Suprapubic skin (tissue), 4 donors: ENCODE results near the gene ERFL. TPM values are rescaled to one million over a fixed set of nuclear protein-coding genes. Genes with fewer than 3 reads are reported as not detected.

Experiments used
- DNase-seq, 2 donors: peaks; one replicate each; pipeline ENCODE4 v3.0.0-alpha.2; 2019; ENCODE audit warnings: low spot score in 2 of 2
- H3K27ac ChIP-seq: fragments of 200-600 bp; sonication (generic); one replicate; pipeline ENCODE4 v1.5.1; 2019
- H3K27me3 ChIP-seq: fragments of 200-600 bp; sonication (generic); one replicate; pipeline ENCODE4 v1.5.1; 2019
- H3K36me3 ChIP-seq: fragments of 200-600 bp; sonication (generic); one replicate; pipeline ENCODE4 v1.5.1; 2019
- H3K4me1 ChIP-seq: fragments of 200-600 bp; sonication (generic); one replicate; pipeline ENCODE4 v1.5.1; 2019
- H3K4me3 ChIP-seq: fragments of 200-600 bp; sonication (generic); one replicate; pipeline ENCODE4 v1.5.1; 2019; ENCODE audit warnings: mild to moderate bottlenecking
- H3K9me3 ChIP-seq: fragments of 200-600 bp; sonication (generic); one replicate; pipeline ENCODE4 v1.5.1; 2019
- EP300 ChIP-seq: sonication (generic); formaldehyde crosslinking; IDR thresholded peaks from one replicate; pipeline ENCODE4 v1.6.1; 2017; ENCODE audit warnings: antibody characterized with exemption
- POLR2A ChIP-seq, 2 donors: fragments of 450-650 bp; IDR thresholded peaks; one replicate each; pipeline ENCODE4 v1.6.1; 2017; ENCODE audit warnings: antibody characterized with exemption in 2 of 2, mild to moderate bottlenecking in 2 of 2, moderate library complexity in 2 of 2
- POLR2AphosphoS5 ChIP-seq, 3 donors: sonication (generic); formaldehyde crosslinking; IDR thresholded peaks; one replicate each; pipeline ENCODE4 v1.6.1; 2017; ENCODE audit warnings: antibody characterized with exemption in 3 of 3
- WGBS: methylation state at CpG from one replicate; pipeline ENCODE4 v1.1.5; 2018; 5-methylcytosine and 5-hydroxymethylcytosine counted together
- total RNA-seq, 4 donors: library from RNA; depleted of rRNA; stranded (reverse); fragments of >200 nt; gene quantifications; one replicate each; pipeline ENCODE4 v1.1.0, GENCODE V29; 2016
- TF ChIP-seq, protein P1 (sequence below), 2 donors: fragments of 200-600 bp in 1 of 2; fragments of 450-650 bp in 1 of 2; sonication (generic) in 1 of 2; IDR thresholded peaks; one replicate each; pipeline ENCODE4 v1.5.1; 2016 to 2019; ENCODE audit warnings: antibody characterized with exemption in 2 of 2, mild to moderate bottlenecking in 1 of 2, moderate library complexity in 1 of 2

Gene ERFL
- total RNA-seq, 4 donors from 2014 or later = 0.21 to 0.72 TPM; not detected in 2

DNA sequence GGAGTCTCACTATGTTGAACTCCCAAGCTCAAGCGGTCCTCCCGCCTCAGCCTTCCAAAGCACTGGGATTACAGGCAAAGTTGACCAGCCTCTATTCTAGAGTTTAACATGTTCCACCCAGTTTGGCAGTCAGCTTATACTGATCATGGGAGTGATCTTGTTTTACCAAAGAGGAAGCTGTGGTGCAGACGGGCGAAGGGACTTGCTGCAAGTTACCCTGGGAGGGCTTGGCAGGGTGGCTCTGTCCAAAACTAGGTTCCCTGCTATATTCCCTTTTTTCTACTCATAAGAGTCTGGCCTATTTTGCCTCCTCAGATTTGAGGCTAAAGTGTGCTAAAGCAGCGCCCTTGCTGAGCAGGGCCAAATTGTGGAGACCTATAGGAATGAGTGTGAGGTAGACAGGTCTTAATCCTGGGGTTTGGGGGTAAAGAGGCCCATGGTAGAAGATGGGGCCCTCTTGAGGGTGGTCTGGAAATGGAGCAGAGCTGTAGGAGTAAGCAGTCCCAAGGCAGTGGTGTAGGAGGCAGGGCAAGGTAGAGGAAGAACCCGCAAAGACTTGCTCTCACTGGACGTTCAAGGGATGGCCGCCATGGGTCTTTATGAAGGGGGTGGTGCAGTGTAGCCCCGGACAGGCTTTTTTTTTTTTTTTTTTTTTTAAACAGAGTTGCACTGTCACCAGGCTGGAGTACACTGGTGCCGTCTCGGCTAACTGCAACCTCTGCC is 64.9 kb downstream of the ERFL start:
- no peak overlapping the region for H3K27ac ChIP-seq
- no peak for DNase-seq
- 77% methylated on average over 11 of the region's 11 CpGs for WGBS
- no peak overlapping the region for H3K4me3 ChIP-seq
- H3K27me3 ChIP-seq = no peaks in the 10 kb centered on the region
- H3K36me3 ChIP-seq = peaks cover 58% of the 10 kb centered on the region
- peaks cover 65% of the 10 kb centered on the region for H3K4me1 ChIP-seq
- H3K9me3 ChIP-seq = no peaks in the 10 kb centered on the region
- TF ChIP-seq POLR2AphosphoS5 (IDR thresholded peaks at IDR 0.05) (no peak), POLR2A (IDR thresholded peaks at IDR 0.05) (no peak), EP300 (no peak)
- TF ChIP-seq, protein P1, sequence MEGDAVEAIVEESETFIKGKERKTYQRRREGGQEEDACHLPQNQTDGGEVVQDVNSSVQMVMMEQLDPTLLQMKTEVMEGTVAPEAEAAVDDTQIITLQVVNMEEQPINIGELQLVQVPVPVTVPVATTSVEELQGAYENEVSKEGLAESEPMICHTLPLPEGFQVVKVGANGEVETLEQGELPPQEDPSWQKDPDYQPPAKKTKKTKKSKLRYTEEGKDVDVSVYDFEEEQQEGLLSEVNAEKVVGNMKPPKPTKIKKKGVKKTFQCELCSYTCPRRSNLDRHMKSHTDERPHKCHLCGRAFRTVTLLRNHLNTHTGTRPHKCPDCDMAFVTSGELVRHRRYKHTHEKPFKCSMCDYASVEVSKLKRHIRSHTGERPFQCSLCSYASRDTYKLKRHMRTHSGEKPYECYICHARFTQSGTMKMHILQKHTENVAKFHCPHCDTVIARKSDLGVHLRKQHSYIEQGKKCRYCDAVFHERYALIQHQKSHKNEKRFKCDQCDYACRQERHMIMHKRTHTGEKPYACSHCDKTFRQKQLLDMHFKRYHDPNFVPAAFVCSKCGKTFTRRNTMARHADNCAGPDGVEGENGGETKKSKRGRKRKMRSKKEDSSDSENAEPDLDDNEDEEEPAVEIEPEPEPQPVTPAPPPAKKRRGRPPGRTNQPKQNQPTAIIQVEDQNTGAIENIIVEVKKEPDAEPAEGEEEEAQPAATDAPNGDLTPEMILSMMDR (IDR thresholded peaks at IDR 0.05) = no peak

DNA sequence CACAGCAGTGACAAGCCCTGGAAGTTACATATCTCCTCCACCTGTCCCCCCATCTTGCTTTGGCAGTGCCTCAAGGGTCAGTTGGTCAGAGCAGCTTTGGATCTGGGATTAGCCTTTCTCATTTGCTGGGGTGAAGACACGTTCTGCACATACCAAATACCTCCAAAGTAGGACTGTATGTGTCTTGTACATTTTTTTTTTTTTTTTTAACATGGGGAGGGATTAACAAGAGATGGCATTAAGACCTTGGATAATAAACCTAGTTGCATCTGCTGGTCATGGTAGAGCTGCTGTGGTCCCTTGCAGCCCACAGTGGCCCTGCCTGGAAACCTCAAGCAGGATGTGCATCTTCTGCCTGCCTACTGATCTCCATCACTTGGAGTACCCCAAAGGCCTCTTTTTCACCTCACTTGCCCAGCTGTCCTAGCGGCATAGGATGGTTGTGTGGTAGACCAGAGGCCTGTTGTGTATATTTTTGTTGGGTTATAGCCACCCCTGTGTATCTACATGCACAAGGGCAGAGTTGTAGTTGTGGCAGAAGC is 65.7 kb downstream of the ERFL start:
- WGBS = 62% methylated on average over 2 of the region's 2 CpGs
- Histone ChIP-seq H3K27me3 (no peaks in the 10 kb centered on the region), H3K36me3 (peaks cover 52% of the 10 kb centered on the region), H3K9me3 (no peaks in the 10 kb centered on the region), H3K4me1 (peaks cover 57% of the 10 kb centered on the region), H3K4me3 (peak overlapping the region; percentile 99), H3K27ac (no peak overlapping the region)
- DNase-seq = no peak
- TF ChIP-seq, protein P1 (IDR thresholded peaks at IDR 0.05) = no peak
- no peak for TF ChIP-seq EP300
- no peak for TF ChIP-seq POLR2AphosphoS5 (IDR thresholded peaks at IDR 0.05)
- TF ChIP-seq POLR2A (IDR thresholded peaks at IDR 0.05) = no peak

DNA sequence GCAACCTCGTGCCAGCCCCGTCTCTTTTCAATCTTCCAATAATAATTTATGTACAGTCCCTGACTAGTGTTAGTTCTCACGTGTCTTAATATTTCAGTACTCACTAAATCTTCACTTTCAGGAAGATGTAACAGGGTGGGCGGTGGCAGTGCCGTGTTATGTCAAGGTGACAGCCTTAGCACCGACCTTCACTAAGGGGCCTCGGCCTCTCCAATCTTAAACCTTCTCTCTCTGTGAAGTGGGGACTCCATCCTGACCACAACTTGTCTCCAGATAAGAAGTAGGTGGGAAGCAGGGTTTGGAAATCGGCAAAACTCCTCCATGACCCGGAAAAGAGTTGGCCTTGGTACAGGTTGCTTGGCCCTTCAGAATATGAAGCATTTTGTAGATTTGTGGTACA is 66.4 kb downstream of the ERFL start:
- H3K27ac ChIP-seq = no peak overlapping the region
- 73% methylated on average over 9 of the region's 9 CpGs for WGBS
- H3K27me3 ChIP-seq = no peaks in the 10 kb centered on the region
- peak overlapping the region; percentile 99 for H3K4me3 ChIP-seq
- H3K9me3 ChIP-seq = no peaks in the 10 kb centered on the region
- no peak for DNase-seq
- peaks cover 50% of the 10 kb centered on the region for H3K4me1 ChIP-seq
- TF ChIP-seq POLR2A (IDR thresholded peaks at IDR 0.05) = no peak
- TF ChIP-seq POLR2AphosphoS5 (IDR thresholded peaks at IDR 0.05) = no peak
- TF ChIP-seq, protein P1 (IDR thresholded peaks at IDR 0.05) = no peak
- TF ChIP-seq EP300 = no peak
- peaks cover 51% of the 10 kb centered on the region for H3K36me3 ChIP-seq

DNA sequence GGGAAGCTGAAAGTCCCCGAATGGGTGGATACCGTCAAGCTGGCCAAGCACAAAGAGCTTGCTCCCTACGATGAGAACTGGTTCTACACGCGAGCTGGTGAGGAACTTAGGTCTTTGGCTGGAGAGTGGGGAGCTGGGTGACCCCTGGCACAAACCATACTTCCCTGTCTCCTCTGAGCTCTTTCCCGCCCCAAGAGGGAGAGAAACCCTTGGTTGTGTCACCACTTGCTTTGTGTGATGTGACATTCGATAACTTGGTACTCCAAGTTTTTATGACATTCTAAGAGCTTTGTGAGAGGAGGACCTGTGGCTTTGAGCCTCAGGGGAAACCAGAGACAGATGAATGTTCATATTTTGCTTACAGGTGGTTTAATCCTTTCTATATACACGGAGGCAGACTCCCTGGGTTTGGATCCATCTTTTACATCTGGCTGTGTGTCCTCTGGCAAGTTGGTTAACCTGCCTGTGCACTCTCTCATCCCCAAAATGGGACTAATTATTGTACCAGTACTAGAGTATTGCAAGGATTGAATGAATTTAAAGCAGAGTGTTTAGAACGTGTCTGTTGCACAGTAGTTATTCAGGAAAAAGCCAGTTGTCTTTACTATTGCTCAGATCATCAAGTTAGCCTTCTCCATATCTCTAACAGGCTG is 67.0 kb downstream of the ERFL start:
- peak overlapping the region; percentile 99 for H3K4me3 ChIP-seq
- H3K36me3 ChIP-seq = peaks cover 45% of the 10 kb centered on the region
- no peaks in the 10 kb centered on the region for H3K9me3 ChIP-seq
- H3K27ac ChIP-seq = peak overlapping the region; percentile 96
- H3K4me1 ChIP-seq = peaks cover 44% of the 10 kb centered on the region
- WGBS = 51% methylated on average over 4 of the region's 9 CpGs
- no peak for DNase-seq
- no peak for TF ChIP-seq POLR2AphosphoS5 (IDR thresholded peaks at IDR 0.05)
- TF ChIP-seq POLR2A (IDR thresholded peaks at IDR 0.05) = no peak
- TF ChIP-seq, protein P1 (IDR thresholded peaks at IDR 0.05) = no peak
- TF ChIP-seq EP300 = no peak
- no peaks in the 10 kb centered on the region for H3K27me3 ChIP-seq

DNA sequence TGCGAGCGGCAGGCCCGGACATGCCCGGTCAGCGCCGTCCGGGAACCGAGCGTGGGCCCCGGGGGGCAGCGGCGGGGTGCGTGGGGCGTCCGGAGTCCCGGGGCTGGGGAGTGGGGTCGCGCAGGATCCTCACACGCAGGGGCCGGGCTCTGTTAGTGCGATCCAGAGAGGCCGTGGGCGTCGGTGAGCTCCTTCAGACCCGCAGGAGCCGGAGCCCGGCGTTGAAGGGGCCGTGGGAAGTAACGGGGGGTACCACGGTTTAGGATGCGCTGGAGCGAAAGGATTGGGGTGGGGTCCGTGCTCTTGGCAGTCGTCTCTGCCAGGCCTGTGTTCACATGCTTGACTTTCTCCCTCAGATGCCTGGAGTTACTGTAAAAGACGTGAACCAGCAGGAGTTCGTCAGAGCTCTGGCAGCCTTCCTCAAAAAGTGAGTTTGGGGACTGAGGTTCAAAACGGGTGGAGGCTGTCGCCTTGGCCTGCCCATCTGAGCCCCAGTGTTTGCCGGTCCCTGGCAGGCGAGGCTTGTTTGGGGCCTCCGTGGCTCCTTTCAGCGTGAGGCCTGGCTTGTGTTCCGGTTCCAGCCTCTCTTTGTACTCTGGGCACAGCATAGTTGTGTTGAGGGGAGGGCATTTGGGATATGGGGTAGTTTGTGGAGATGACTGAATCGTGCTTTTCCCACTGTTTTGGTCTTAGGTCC is 67.7 kb downstream of the ERFL start:
- H3K36me3 ChIP-seq = peaks cover 42% of the 10 kb centered on the region
- peak overlapping the region; percentile 96 for H3K27ac ChIP-seq
- TF ChIP-seq POLR2A (IDR thresholded peaks at IDR 0.05) (no peak), EP300 (no peak), POLR2AphosphoS5 (IDR thresholded peaks at IDR 0.05) (no peak)
- TF ChIP-seq, protein P1 (IDR thresholded peaks at IDR 0.05) = no peak
- H3K4me1 ChIP-seq = peaks cover 39% of the 10 kb centered on the region
- WGBS = 0% methylated on average over 12 of the region's 45 CpGs
- no peaks in the 10 kb centered on the region for H3K27me3 ChIP-seq
- no peaks in the 10 kb centered on the region for H3K9me3 ChIP-seq
- DNase-seq = peak in 1 of 2 donors; percentile 81
- H3K4me3 ChIP-seq = peak overlapping the region; percentile 99
